Breast epithelium (tissue), 3 donors: ENCODE results near the gene SELE.

Experiments
- POLR2A ChIP-seq: fragments of 450-650 bp; IDR thresholded peaks from one replicate; pipeline ENCODE4 v1.6.1; 2016; ENCODE audit warnings: antibody characterized with exemption, mild to moderate bottlenecking, moderate library complexity
- POLR2AphosphoS5 ChIP-seq, 3 donors: sonication (generic); formaldehyde crosslinking; IDR thresholded peaks; one replicate each; pipeline ENCODE4 v1.6.1; 2017; ENCODE audit warnings: antibody characterized with exemption in 3 of 3
- TF ChIP-seq, protein P1 (sequence below), 3 donors: fragments of 450-650 bp; IDR thresholded peaks; one replicate each; pipeline ENCODE4 v1.5.1; 2016 to 2017; ENCODE audit warnings: antibody characterized with exemption in 3 of 3, mild to moderate bottlenecking in 3 of 3, moderate library complexity in 3 of 3

DNA sequence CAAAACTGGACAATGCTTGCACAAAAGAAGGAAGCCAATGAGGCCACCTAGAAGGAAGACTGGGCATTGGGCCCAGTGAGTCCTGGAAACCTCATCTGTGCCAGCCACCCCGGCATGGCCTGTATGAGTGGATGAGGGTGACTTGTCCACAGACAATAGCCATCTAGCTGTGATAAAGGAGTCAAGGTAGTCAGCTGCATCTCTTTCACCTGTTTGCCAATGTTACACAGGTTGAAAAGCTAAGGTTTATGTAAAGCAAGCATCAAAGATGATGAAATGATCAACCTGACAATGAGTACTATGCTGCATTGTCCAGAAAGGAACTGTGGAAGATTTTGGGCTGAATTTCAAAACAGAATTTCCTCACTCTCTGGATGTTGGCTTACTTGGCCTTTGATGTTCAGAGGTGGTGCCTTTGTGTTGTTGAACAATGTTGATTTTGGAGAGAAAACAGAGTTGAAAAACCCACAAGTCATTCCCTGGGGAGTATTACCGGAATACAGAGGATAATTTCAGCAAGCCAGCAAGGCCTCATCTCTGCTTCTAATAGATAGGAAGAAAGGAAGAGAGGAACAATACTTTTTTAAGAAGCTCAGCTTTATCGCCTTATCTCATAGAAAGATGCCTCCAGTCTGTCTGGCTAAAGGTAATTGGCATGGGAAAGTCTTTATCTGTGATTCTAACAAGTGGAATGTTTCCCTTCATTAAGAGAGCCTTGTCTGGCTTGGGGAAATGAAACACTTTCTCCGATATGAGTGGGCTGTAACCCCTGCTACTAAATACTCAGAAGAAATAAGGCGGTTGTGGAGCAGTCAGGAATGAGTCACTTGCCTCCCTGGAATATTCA, 11.4 kb upstream of the SELE start:
- TF ChIP-seq POLR2A (no peak), POLR2AphosphoS5 (IDR thresholded peaks at IDR 0.05) (peak in 1 of 3 donors; percentile 57)
- TF ChIP-seq, protein P1, sequence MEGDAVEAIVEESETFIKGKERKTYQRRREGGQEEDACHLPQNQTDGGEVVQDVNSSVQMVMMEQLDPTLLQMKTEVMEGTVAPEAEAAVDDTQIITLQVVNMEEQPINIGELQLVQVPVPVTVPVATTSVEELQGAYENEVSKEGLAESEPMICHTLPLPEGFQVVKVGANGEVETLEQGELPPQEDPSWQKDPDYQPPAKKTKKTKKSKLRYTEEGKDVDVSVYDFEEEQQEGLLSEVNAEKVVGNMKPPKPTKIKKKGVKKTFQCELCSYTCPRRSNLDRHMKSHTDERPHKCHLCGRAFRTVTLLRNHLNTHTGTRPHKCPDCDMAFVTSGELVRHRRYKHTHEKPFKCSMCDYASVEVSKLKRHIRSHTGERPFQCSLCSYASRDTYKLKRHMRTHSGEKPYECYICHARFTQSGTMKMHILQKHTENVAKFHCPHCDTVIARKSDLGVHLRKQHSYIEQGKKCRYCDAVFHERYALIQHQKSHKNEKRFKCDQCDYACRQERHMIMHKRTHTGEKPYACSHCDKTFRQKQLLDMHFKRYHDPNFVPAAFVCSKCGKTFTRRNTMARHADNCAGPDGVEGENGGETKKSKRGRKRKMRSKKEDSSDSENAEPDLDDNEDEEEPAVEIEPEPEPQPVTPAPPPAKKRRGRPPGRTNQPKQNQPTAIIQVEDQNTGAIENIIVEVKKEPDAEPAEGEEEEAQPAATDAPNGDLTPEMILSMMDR (IDR thresholded peaks at IDR 0.05): no peak
